GM18508 (cell line): ENCODE results near the gene GPC3.
"Not testable (repeated sequence)": the region's sequence is repeated elsewhere in the genome, so short reads cannot be mapped to it uniquely, and the experiment has no call there.

Source experiments
- ATAC-seq: cut with Tn5 transposase; IDR thresholded peaks from one replicate; pipeline ENCODE4 v1.9.1; 2021; ENCODE audit warnings: moderate number of reproducible peaks; ENCODE audit not compliant: insufficient read depth, unreplicated experiment

GPC3 gene

GRCh38 chrX:133999031-133999705 lies 13.8 kb upstream of the GPC3 start:
- no peak for ATAC-seq

- no peak for ATAC-seq
Observed at GRCh38 chrX:133995759-133996158, 10.4 kb upstream of the GPC3 start.

GRCh38 chrX:133994576-133994975 lies 9.2 kb upstream of the GPC3 start:
- ATAC-seq, result no peak

- ATAC-seq, result no peak
Observed at GRCh38 chrX:133992882-133993281, 7.5 kb upstream of the GPC3 start.

- no peak for ATAC-seq
Observed at GRCh38 chrX:133991814-133992213, 6.4 kb upstream of the GPC3 start.

- ATAC-seq, result not testable (repeated sequence)
Observed at GRCh38 chrX:133991057-133991456, 5.7 kb upstream of the GPC3 start.

- no peak for ATAC-seq
Observed at GRCh38 chrX:133989993-133990392, 4.6 kb upstream of the GPC3 start.

GRCh38 chrX:133989490-133989889 lies 4.1 kb upstream of the GPC3 start:
- no peak for ATAC-seq

- ATAC-seq, result no peak
Observed at GRCh38 chrX:133988010-133988409, 2.6 kb upstream of the GPC3 start.

GRCh38 chrX:133987188-133987587 lies 1.8 kb upstream of the GPC3 start:
- ATAC-seq, result no peak

GRCh38 chrX:133985967-133986683 lies 731 bp upstream of the GPC3 start:
- no peak for ATAC-seq

GRCh38 chrX:133984857-133985163 lies 584 bp downstream of the GPC3 start:
- ATAC-seq, result no peak

- no peak for ATAC-seq
Observed at GRCh38 chrX:133983974-133984845, 1.2 kb downstream of the GPC3 start.

- no peak for ATAC-seq
Observed at GRCh38 chrX:133983256-133983973, 2.0 kb downstream of the GPC3 start.

- ATAC-seq, result no peak
Observed at GRCh38 chrX:133981924-133982323, 3.5 kb downstream of the GPC3 start.

- no peak for ATAC-seq
Observed at GRCh38 chrX:133980832-133981588, 4.4 kb downstream of the GPC3 start.

- ATAC-seq, result no peak
Observed at GRCh38 chrX:133980406-133980805, 5.0 kb downstream of the GPC3 start.

GRCh38 chrX:133979641-133980230 lies 5.7 kb downstream of the GPC3 start:
- ATAC-seq, result no peak

GRCh38 chrX:133973704-133974103 lies 11.7 kb downstream of the GPC3 start:
- ATAC-seq, result no peak

- no peak for ATAC-seq
Observed at GRCh38 chrX:133972916-133973315, 12.5 kb downstream of the GPC3 start.
